GM12878 (cell line): ENCODE data around the gene SMIM22. TPM values are rescaled to one million over a fixed set of nuclear protein-coding genes. Genes with fewer than 3 reads are reported as not detected.

Experiments used
- ATAC-seq: fragments of 200-7000 bp; cut with Tn5 transposase; 3 replicates; pipeline ENCODE4 v1.9.1; 2020; ENCODE audit warnings: mild to moderate bottlenecking, moderate library complexity
- BruUV-seq: library from RNA; stranded (reverse); fragments of 400-500 nt; replicated peaks from 2 replicates; lab custom pipeline; 2021; lab: Mats Ljungman, UMichigan
- CTCF ChIA-PET: fragments of 300-600 bp; sonication (Branson Sonifier 250); formaldehyde crosslinking; extraction: SDS; loops from one replicate; lab custom pipeline; 2021; ENCODE audit warnings: inconsistent platforms; lab: Yijun Ruan, JAX
- POLR2A ChIA-PET: fragments of 350-600 bp; formaldehyde crosslinking; extraction: SDS; loops from one replicate; lab custom pipeline; 2021; ENCODE audit warnings: inconsistent platforms; lab: Charles Lee
- RAD21 ChIA-PET: fragments of 300-600 bp; sonication (Branson Sonifier 250); formaldehyde crosslinking; loops from one replicate; lab custom pipeline; 2023; ENCODE audit warnings: antibody characterized with exemption; ENCODE audit not compliant: unreplicated experiment; lab: Charles Lee
- SMC1A ChIA-PET: fragments of 300-600 bp; sonication (Branson Sonifier 250); formaldehyde crosslinking; loops from one replicate; lab custom pipeline; 2023; ENCODE audit not compliant: unreplicated experiment, uncharacterized antibody; lab: Charles Lee
- DNase-seq: peaks from one replicate; pipeline ENCODE4 v3.0.0-alpha.2; 2011; ENCODE audit warnings: low read depth, low spot score
- FAIRE-seq: peaks from 3 replicates; lab custom pipeline; 2011; peaks lifted over from hg19 to GRCh38; lab: Jason Lieb, UNC
- H2AFZ ChIP-seq: 2 replicates; pipeline ENCODE4 v1.6.0; 2011; ENCODE audit warnings: low read depth, low read length, control low read depth; ENCODE audit not compliant: control insufficient read depth
- H3K27ac ChIP-seq: 2 replicates; pipeline ENCODE4 v1.5.1; 2011; ENCODE audit warnings: control low read depth; ENCODE audit not compliant: control insufficient read depth, insufficient read depth
- H3K27me3 ChIP-seq, 2 experiments: replicated peaks in 1 of 2; 2 replicates each; pipeline versions ENCODE4 v1.6.0 to v1.6.1; 2011; ENCODE audit warnings: low read length in 1 of 2; ENCODE audit not compliant: control insufficient read depth in 2 of 2, insufficient read depth in 2 of 2
- H3K36me3 ChIP-seq, 2 experiments: 2 replicates each; pipeline ENCODE4 v1.5.1; 2011; ENCODE audit warnings: low read length in 1 of 2; ENCODE audit not compliant: control insufficient read depth in 2 of 2, insufficient read depth in 2 of 2
- H3K4me1 ChIP-seq: 2 replicates; pipeline ENCODE4 v1.6.1; 2011; ENCODE audit warnings: mild to moderate bottlenecking, low read length, moderate library complexity, mixed read lengths; ENCODE audit not compliant: control insufficient read depth, insufficient read depth
- H3K4me2 ChIP-seq: 2 replicates; pipeline ENCODE4 v1.6.0; 2011; ENCODE audit warnings: control low read depth; ENCODE audit not compliant: control insufficient read depth, insufficient read depth
- H3K4me3 ChIP-seq: fragments of 200-600 bp; sonication (generic); 2 replicates; pipeline ENCODE4 v1.5.1; 2016
- H3K79me2 ChIP-seq: 2 replicates; pipeline ENCODE4 v1.6.0; 2011; ENCODE audit warnings: low read length; ENCODE audit not compliant: control insufficient read depth, insufficient read depth
- H3K9ac ChIP-seq: 2 replicates; pipeline ENCODE4 v1.8.0; 2011; ENCODE audit warnings: low read length, control low read depth, mixed read lengths; ENCODE audit not compliant: control insufficient read depth, insufficient read depth
- H3K9me3 ChIP-seq: replicated peaks from 3 replicates; pipeline ENCODE4 v1.5.1; 2011; ENCODE audit warnings: mild to moderate bottlenecking, low read length; ENCODE audit not compliant: control insufficient read depth, insufficient read depth
- H4K20me1 ChIP-seq: 2 replicates; pipeline ENCODE4 v1.6.0; 2011; ENCODE audit not compliant: control insufficient read depth, insufficient read depth
- BRCA1 ChIP-seq: IDR thresholded peaks from 2 replicates; pipeline ENCODE4 v1.6.1; 2011; ENCODE audit warnings: low read depth, low read length, improper control_type of control experiment
- IKZF1 ChIP-seq: fragments of 450-650 bp; conservative IDR thresholded peaks from 2 replicates; pipeline ENCODE4 v1.6.1; 2017; ENCODE audit warnings: antibody characterized with exemption, mild to moderate bottlenecking
- IKZF2 ChIP-seq, 2 experiments: fragments of 450-650 bp; IDR thresholded peaks; 2 replicates each; pipeline ENCODE4 v1.6.1; 2017; ENCODE audit warnings: mild to moderate bottlenecking in 2 of 2, moderate library complexity in 2 of 2
- MXI1 ChIP-seq: fragments of 150-350 bp; IDR thresholded peaks from 2 replicates; pipeline ENCODE4 v1.6.1; 2011; ENCODE audit warnings: low read depth, mild to moderate bottlenecking, inconsistent platforms, low read length, improper control_type of control experiment
- NFYB ChIP-seq: IDR thresholded peaks from 2 replicates; pipeline ENCODE4 v1.6.1; 2011; ENCODE audit warnings: low read depth, mild to moderate bottlenecking, low read length, improper control_type of control experiment, moderate library complexity; ENCODE audit not compliant: insufficient read depth
- PAX8 ChIP-seq: fragments of 450-650 bp; IDR thresholded peaks from 2 replicates; pipeline ENCODE4 v1.6.1; 2017; ENCODE audit warnings: mild to moderate bottlenecking, moderate library complexity
- RCOR1 ChIP-seq: conservative IDR thresholded peaks from 2 replicates; pipeline ENCODE4 v1.6.1; 2012; ENCODE audit warnings: low read depth, low read length, improper control_type of control experiment
- SREBF1 ChIP-seq: IDR thresholded peaks from 2 replicates; pipeline ENCODE4 v1.6.1; 2012; ENCODE audit warnings: mild to moderate bottlenecking, low read length
- SUZ12 ChIP-seq: fragments of 200-600 bp; sonication (generic); IDR thresholded peaks from one replicate; pipeline ENCODE4 v1.6.1; 2018; ENCODE audit warnings: antibody characterized with exemption, mild to moderate bottlenecking; ENCODE audit not compliant: unreplicated experiment
- WGBS: methylation state at CpG from one replicate; pipeline ENCODE4 v1.1.6; 2016; ENCODE audit warnings: low lambda C conversion rate; ENCODE audit not compliant: insufficient replicate concordance, insufficient coverage; ENCODE audit errors: missing lambda C conversion rate; 5-methylcytosine and 5-hydroxymethylcytosine counted together
- in situ Hi-C: fragments of 300-500 bp; cut with MboI; formaldehyde crosslinking; loops from 9 replicates; pipeline ENCODE4 v1.14.3; 2018; ENCODE audit warnings: mixed read lengths
- intact Hi-C: fragments of 100-400 bp; cut with micrococcal nuclease; formaldehyde crosslinking; loops from one replicate; pipeline ENCODE4 v1.14.2; 2022; ENCODE audit not compliant: unreplicated experiment
- polyA plus RNA-seq, 11 experiments: library from polyadenylated mRNA; depleted of rRNA in 4 of 11; unstranded in 6 of 11; stranded (reverse) in 5 of 11; fragments of >200 nt; fragmentation: Nextera tagmentation in 4 of 11; fragmentation: Illumina TruSeq in 1 of 11; extraction: Ambion mirVana in 4 of 11; extraction: Trizol in 1 of 11; gene quantifications; 1 replicate in 1 of 11; 2 replicates in 10 of 11; pipeline versions ENCODE4 v1.2.1 to v1.2.3, GENCODE V29; 2011 to 2016; ENCODE audit warnings: inconsistent platforms in 2 of 11, missing spikeins in 2 of 11, low read depth in 1 of 11
- total RNA-seq, 4 experiments: library from RNA; depleted of rRNA in 3 of 4; stranded (reverse); fragments of >200 nt in 3 of 4; fragmentation: Illumina TruSeq in 1 of 4; extraction: Trizol in 1 of 4; gene quantifications; 2 replicates each; pipeline versions ENCODE4 v1.2.1 to v1.2.3, GENCODE V29; 2013 to 2021
- TF ChIP-seq, protein P1 (sequence below): fragments of 450-650 bp; IDR thresholded peaks from 2 replicates; pipeline ENCODE4 v1.6.1; 2018; ENCODE audit warnings: mild to moderate bottlenecking, low read depth, moderate library complexity; ENCODE audit not compliant: partially characterized antibody

Gene SMIM22
- total and polyA plus RNA-seq, 10 of the 15 experiments (the other 5 are each of a cell fraction or from before 2014, with no cell fraction given), result 0.83 TPM; not detected in 9

DNA sequence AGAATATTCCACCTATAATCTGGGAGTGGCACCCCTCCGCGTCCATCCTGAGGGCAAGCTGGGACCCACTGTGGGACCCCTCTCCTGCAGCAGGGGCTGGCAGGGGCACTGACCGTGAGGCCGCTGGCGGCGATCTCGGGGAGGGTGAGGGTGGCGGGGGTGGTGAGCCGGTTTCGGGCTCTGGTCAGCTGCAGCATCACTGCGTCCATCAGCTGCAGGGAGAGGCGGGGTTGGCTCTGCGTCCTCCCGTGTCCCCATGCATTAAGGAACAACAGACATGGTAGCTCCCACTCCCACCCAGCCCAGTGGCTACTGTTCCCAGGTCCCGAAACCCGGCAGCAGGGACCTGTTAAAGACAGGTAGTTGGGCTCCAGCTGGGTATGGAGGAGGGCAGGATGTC lies 3.3 kb downstream of the SMIM22 start:
- WGBS, result 72% methylated on average over 16 of the region's 16 CpGs
- TF ChIP-seq IKZF2 (IDR thresholded peaks at IDR 0.05), result no peak
- TF ChIP-seq PAX8, result no peak
- TF ChIP-seq MXI1, result no peak
- TF ChIP-seq IKZF1, result no peak
- TF ChIP-seq, all 136 proteins: peak for 0
- H2AFZ ChIP-seq, result no peak overlapping the region

DNA sequence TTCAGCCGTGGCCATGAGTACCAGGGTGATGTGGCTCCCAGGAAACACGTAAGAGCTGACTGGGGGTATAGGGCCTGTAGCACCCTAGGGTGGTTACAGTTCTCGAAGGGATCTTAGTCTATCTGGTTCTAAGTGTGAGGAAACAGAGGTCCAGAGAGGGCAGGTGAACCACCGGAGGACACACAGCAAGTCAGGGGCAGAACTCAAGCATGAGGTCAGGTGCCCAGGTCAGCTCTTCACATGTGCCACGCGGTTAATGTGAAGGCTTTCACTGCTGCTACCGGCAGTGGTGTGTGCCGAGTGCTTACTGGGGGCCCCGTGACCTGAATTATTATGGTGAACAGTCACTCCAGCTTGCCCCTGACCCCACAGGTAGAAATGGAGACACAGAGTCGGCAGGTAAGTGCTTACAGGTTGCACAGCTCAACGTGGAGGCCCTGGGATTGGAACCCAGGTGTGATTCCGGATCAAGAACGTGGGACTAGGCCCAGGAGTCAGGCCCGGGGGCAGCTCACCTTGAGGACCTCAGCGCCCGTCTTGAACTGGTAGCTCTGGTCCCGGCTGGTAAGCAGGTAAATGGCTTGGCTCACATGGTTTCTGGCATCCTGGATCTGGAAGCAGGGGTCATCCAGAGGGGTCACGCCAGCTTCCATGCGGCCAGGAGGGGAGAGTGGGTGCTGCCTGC lies 4.1 kb downstream of the SMIM22 start:
- Histone ChIP-seq H3K36me3 (no peaks in the 10 kb centered on the region; a peak in 1 of 4 replicates), H3K27me3 (no peaks in the 10 kb centered on the region), H3K9ac (no peak overlapping the region), H3K9me3 (no peaks in the 10 kb centered on the region), H3K79me2 (no peaks in the 10 kb centered on the region), H2AFZ (no peak overlapping the region), H3K4me3 (peak overlapping the region; percentile 72; the same call in 1 of the 2 replicates), H3K27ac (no peak overlapping the region), H3K4me2 (peak overlapping the region; percentile 97), H4K20me1 (no peaks in the 10 kb centered on the region), H3K4me1 (peaks cover 20% of the 10 kb centered on the region)
- no peak for ATAC-seq
- ChIA-PET RAD21 (interaction anchor here (0.7 to 1.2 kb wide), 2 partner anchors 27 to 31 kb away, joined by 3 to 6 read pairs; no protein-coding TSS in a partner anchor), POLR2A (interaction anchor here (1.7 to 2.1 kb wide), 2 partner anchors 31 to 65 kb away, joined by 5 to 8 read pairs; partner anchors contain the start of genes ANKS3 and DNAAF8), CTCF (interaction anchor here (0.8 to 1.0 kb wide), 3 partner anchors 105 to 186 kb away, joined by 3 to 4 read pairs (median 3); no protein-coding TSS in a partner anchor), SMC1A (interaction anchor here (1.4 kb wide), 2 partner anchors 9 to 65 kb away, joined by 4 to 5 read pairs; partner anchors contain the start of genes ANKS3 and DNAAF8)
- BruUV-seq, result no TSS peak
- no peak for TF ChIP-seq RCOR1
- TF ChIP-seq SUZ12, result no peak
- no peak for TF ChIP-seq SREBF1
- no peak for TF ChIP-seq NFYB
- TF ChIP-seq, protein P1, sequence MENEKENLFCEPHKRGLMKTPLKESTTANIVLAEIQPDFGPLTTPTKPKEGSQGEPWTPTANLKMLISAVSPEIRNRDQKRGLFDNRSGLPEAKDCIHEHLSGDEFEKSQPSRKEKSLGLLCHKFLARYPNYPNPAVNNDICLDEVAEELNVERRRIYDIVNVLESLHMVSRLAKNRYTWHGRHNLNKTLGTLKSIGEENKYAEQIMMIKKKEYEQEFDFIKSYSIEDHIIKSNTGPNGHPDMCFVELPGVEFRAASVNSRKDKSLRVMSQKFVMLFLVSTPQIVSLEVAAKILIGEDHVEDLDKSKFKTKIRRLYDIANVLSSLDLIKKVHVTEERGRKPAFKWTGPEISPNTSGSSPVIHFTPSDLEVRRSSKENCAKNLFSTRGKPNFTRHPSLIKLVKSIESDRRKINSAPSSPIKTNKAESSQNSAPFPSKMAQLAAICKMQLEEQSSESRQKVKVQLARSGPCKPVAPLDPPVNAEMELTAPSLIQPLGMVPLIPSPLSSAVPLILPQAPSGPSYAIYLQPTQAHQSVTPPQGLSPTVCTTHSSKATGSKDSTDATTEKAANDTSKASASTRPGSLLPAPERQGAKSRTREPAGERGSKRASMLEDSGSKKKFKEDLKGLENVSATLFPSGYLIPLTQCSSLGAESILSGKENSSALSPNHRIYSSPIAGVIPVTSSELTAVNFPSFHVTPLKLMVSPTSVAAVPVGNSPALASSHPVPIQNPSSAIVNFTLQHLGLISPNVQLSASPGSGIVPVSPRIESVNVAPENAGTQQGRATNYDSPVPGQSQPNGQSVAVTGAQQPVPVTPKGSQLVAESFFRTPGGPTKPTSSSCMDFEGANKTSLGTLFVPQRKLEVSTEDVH, result no peak
- no peak for TF ChIP-seq BRCA1
- in situ Hi-C loops, result no loop called here
- 63% methylated on average over 19 of the region's 19 CpGs for WGBS
- intact Hi-C loops, result no loop called here
- DNase-seq, result no peak
- FAIRE-seq, result no peak

More for the DNA sequence above, 3.3 kb downstream of the SMIM22 start:
- intact Hi-C loops, result no loop called here
- Histone ChIP-seq H3K9ac (no peak overlapping the region), H3K4me3 (no peak overlapping the region), H3K36me3 (no peaks in the 10 kb centered on the region), H3K4me2 (no peak overlapping the region), H4K20me1 (no peaks in the 10 kb centered on the region), H3K4me1 (peaks cover 20% of the 10 kb centered on the region), H3K79me2 (no peaks in the 10 kb centered on the region), H3K27me3 (no peaks in the 10 kb centered on the region), H3K9me3 (no peaks in the 10 kb centered on the region), H3K27ac (no peak overlapping the region)
- ChIA-PET CTCF (interaction anchor here (1.0 kb wide), 1 partner anchor 105 kb away, joined by 3 read pairs; no protein-coding TSS in a partner anchor), SMC1A (no interaction called here), RAD21 (no interaction called here), POLR2A (no interaction called here)
- DNase-seq, result no peak
- no TSS peak for BruUV-seq
- ATAC-seq, result no peak
- FAIRE-seq, result no peak
- in situ Hi-C loops, result no loop called here
